K562 (cell line): ENCODE measurements around the gene RPS10. TPM values are rescaled to one million over a fixed set of nuclear protein-coding genes. Genes with fewer than 3 reads are reported as not detected.
A peak's percentile ranks its signal among the peaks of the same experiment; 100 is the strongest.

Source experiments
- ARID4B ChIP-seq: sonication (generic); formaldehyde crosslinking; IDR thresholded peaks from 2 replicates; pipeline ENCODE4 v1.8.0; 2022; ENCODE audit warnings: mild to moderate bottlenecking, missing genetic modification reagents
- ATF3 ChIP-seq, 2 experiments: fragments of 450-650 bp in 1 of 2; sonication (generic) in 1 of 2; formaldehyde crosslinking in 1 of 2; IDR thresholded peaks in 1 of 2; conservative IDR thresholded peaks in 1 of 2; 2 replicates each; pipeline versions ENCODE4 v1.6.1 to v1.8.1; 2016 to 2023; ENCODE audit warnings: mild to moderate bottlenecking in 2 of 2, moderate library complexity in 2 of 2, inconsistent platforms in 1 of 2, missing genetic modification reagents in 1 of 2
- CXXC5 ChIP-seq: fragments of 250-450 bp; sonication (Bioruptor Pico); IDR thresholded peaks from 2 replicates; pipeline ENCODE4 v1.8.0; 2022; ENCODE audit warnings: inconsistent platforms, mild to moderate bottlenecking, moderate library complexity
- E2F3 ChIP-seq: fragments of 250-450 bp; sonication (Bioruptor Pico); IDR thresholded peaks from 2 replicates; pipeline ENCODE4 v1.4.0; 2020; ENCODE audit warnings: mild to moderate bottlenecking
- HNRNPK ChIP-seq: fragments of 200-400 bp; formaldehyde crosslinking; IDR thresholded peaks from one replicate; pipeline ENCODE4 v1.6.1; 2018; ENCODE audit warnings: mild to moderate bottlenecking, low read depth, low read length; ENCODE audit not compliant: poor library complexity, severe bottlenecking
- MCM2 ChIP-seq: fragments of 450-650 bp; IDR thresholded peaks from 2 replicates; pipeline ENCODE4 v1.6.1; 2017; ENCODE audit warnings: low read depth, mild to moderate bottlenecking
- MCM5 ChIP-seq: fragments of 450-650 bp; IDR thresholded peaks from 2 replicates; pipeline ENCODE4 v1.6.1; 2016; ENCODE audit warnings: low read depth
- MNT ChIP-seq, 2 experiments: fragments of 450-650 bp; conservative IDR thresholded peaks; 2 replicates each; pipeline ENCODE4 v1.6.1; 2017; ENCODE audit warnings: mild to moderate bottlenecking in 2 of 2, moderate library complexity in 2 of 2
- PHF8 ChIP-seq: fragments of 200-600 bp; sonication (generic); IDR thresholded peaks from 2 replicates; pipeline ENCODE4 v1.6.1; 2012; ENCODE audit warnings: mixed run types, mild to moderate bottlenecking, inconsistent platforms, low read length, moderate library complexity, borderline replicate concordance
- RBM25 ChIP-seq: fragments of 200-400 bp; formaldehyde crosslinking; IDR thresholded peaks from 2 replicates; pipeline ENCODE4 v1.6.1; 2018; ENCODE audit warnings: low read length, low read depth, moderate library complexity; ENCODE audit not compliant: severe bottlenecking
- SNRNP70 ChIP-seq: fragments of 200-400 bp; formaldehyde crosslinking; optimal IDR thresholded peaks from 2 replicates; pipeline ENCODE3; 2017; ENCODE audit warnings: low read depth, low read length
- ZBTB7A ChIP-seq: IDR thresholded peaks from 2 replicates; pipeline ENCODE4 v1.6.1; 2011; ENCODE audit warnings: low read depth, mild to moderate bottlenecking, low read length, moderate library complexity, borderline replicate concordance; ENCODE audit not compliant: control insufficient read depth
- ZNF717 ChIP-seq: fragments of 250-450 bp; sonication (Bioruptor Pico); IDR thresholded peaks from 2 replicates; pipeline ENCODE4 v1.5.0; 2021
- ZNF764 ChIP-seq: fragments of 250-450 bp; sonication (Bioruptor Pico); IDR thresholded peaks from 2 replicates; pipeline ENCODE4 v1.4.0; 2020; ENCODE audit warnings: low read depth, mild to moderate bottlenecking, moderate library complexity
- ZSCAN29 ChIP-seq: fragments of 450-650 bp; IDR thresholded peaks from 2 replicates; pipeline ENCODE4 v1.6.1; 2017
- polyA plus RNA-seq, 8 experiments: library from polyadenylated mRNA; depleted of rRNA in 4 of 8; stranded (reverse) in 5 of 8; unstranded in 3 of 8; fragments of >200 nt; fragmentation: Nextera tagmentation in 2 of 8; fragmentation: Illumina TruSeq in 1 of 8; extraction: Ambion mirVana in 2 of 8; extraction: Trizol in 1 of 8; gene quantifications; 2 replicates each; pipeline versions ENCODE4 v1.2.1 to v1.2.3, GENCODE V29; 2011 to 2014; ENCODE audit warnings: inconsistent platforms in 1 of 8, missing spikeins in 1 of 8
- total RNA-seq, 7 experiments: library from RNA; depleted of rRNA in 6 of 7; stranded (reverse); fragments of >200 nt in 6 of 7; fragmentation: Illumina TruSeq in 2 of 7; extraction: Trizol in 2 of 7; gene quantifications; 2 replicates each; pipeline versions ENCODE4 v1.2.1 to v1.2.3, GENCODE V29; 2011 to 2021; ENCODE audit warnings: low replicate concordance in 1 of 7
- TF ChIP-seq, protein P1 (sequence below): fragments of 450-650 bp; formaldehyde crosslinking; IDR thresholded peaks from 2 replicates; pipeline ENCODE4 v1.4.0; 2020; ENCODE audit warnings: mild to moderate bottlenecking, moderate library complexity

Gene RPS10
- total and polyA plus RNA-seq, 9 of the 15 experiments (the other 6 are each of a cell fraction or from before 2014, with no cell fraction given): 2,680 to 5,251 (median 3,876) TPM

DNA sequence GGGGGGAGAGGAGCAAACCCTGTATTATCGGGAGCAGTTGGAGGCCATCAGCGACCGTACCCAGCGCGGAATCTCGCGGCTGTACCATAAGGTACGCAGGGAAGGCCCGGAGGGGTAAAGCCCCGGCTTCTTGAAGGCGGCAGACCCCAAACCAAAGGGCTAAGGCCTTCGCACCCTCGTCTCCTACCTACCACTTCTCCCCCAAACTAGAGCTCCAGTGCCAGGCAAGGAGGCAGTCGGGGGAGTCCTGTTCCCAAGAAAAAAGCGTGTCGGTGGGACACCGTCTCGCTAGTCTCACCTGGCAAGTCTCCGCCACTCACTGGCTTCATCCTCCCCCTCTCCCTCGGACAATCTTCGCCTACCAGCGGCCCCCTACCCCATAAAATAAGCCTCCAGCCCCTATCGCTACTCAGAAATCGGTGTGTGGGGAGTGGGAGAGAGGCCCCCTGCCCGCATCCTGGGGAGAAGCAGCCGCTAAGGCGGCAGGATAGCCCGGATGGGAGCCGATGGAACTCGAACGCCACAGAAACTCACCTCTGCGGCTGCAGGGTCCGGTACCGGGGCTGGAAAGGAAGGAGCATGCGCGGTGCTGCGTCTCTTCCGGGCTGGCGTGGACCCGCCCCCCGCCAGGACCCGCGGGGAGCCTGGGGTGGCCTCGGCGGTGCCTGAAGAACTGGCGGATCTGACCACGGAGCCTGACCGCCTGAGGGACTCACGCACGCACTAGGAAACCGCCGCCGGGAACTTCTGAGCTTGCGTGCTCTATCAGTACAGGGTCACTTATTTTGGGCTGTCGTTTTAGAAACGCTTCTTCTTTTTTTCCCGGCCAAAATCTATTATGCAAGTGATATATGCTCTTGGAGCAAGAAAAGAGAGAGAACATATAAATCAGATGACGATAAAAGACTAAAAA is at the start of gene RPS10 (continued):
- TF ChIP-seq ARID4B (CRISPR knock-in tag) (peak; percentile 94), ZNF764 (CRISPR knock-in tag) (no peak), ATF3 (IDR thresholded peaks at IDR 0.05) (no peak), ATF3 (CRISPR knock-in tag; conservative IDR thresholded peaks at IDR 0.05) (peak; percentile 74; the same call in 1 of the 2 replicates), RBM25 (no peak), MNT (conservative IDR thresholded peaks at IDR 0.05) (peak; percentile 78 to 88), CXXC5 (CRISPR knock-in tag) (peak; percentile 85), ZBTB7A (peak; percentile 28; the same call in 1 of the 2 replicates), E2F3 (CRISPR knock-in tag) (0 out of 2 replicates have a peak, but pooled peaks have one; percentile 28), MCM2 (no peak), MCM5 (no peak), ZSCAN29 (0 out of 2 replicates have a peak, but pooled peaks have one; percentile 43), PHF8 (peak; percentile 95), ZNF717 (CRISPR knock-in tag) (0 out of 2 replicates have a peak, but pooled peaks have one; percentile 20), SNRNP70 (peak; percentile 43), HNRNPK (no peak)
- TF ChIP-seq, protein P1, sequence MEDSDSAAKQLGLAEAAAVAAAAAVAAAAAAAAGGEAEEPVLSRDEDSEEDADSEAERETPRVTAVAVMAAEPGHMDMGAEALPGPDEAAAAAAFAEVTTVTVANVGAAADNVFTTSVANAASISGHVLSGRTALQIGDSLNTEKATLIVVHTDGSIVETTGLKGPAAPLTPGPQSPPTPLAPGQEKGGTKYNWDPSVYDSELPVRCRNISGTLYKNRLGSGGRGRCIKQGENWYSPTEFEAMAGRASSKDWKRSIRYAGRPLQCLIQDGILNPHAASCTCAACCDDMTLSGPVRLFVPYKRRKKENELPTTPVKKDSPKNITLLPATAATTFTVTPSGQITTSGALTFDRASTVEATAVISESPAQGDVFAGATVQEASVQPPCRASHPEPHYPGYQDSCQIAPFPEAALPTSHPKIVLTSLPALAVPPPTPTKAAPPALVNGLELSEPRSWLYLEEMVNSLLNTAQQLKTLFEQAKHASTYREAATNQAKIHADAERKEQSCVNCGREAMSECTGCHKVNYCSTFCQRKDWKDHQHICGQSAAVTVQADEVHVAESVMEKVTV (CRISPR knock-in tag): 0 out of 2 replicates have a peak, but pooled peaks have one; percentile 18
